GM18519 (cell line): ENCODE results near the gene TRIM36.

Source experiments
- ATAC-seq: cut with Tn5 transposase; IDR thresholded peaks from one replicate; pipeline ENCODE4 v1.9.1; 2021; ENCODE audit warnings: mild to moderate bottlenecking, moderate library complexity; ENCODE audit not compliant: unreplicated experiment, low FRiP score

The TRIM36 gene

DNA sequence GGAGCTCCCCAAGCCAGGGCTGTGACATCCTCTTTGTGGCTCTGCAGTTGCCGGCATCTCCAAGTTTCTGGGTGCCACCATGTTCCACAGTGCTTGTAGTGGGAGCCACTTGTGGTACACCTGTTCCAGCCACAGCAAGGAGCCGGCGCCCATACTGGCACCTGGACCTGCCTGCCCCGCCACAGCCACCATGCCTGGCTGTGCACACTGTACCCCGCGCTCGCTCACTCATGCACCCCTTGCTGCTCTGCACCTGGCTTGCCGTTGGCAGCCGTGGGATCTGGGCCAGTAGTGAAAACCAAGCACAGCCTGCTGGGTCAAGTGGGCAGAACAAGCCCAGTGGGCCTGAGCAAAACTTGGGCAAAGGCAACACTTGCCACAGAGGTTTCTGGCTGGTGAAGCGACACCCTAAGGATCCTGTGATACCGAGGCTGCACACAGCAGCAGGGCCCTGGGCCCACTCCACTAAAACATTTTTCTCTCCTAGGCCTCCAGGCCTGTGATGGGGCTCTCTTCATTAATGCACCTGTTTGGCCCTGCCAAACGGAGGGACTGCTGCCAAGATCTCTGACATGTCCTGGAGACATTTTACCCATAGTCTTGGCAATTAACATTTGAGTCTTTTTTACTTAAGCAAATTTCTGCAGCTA, 2.8 kb downstream of the TRIM36 start:
- ATAC-seq = no peak

DNA sequence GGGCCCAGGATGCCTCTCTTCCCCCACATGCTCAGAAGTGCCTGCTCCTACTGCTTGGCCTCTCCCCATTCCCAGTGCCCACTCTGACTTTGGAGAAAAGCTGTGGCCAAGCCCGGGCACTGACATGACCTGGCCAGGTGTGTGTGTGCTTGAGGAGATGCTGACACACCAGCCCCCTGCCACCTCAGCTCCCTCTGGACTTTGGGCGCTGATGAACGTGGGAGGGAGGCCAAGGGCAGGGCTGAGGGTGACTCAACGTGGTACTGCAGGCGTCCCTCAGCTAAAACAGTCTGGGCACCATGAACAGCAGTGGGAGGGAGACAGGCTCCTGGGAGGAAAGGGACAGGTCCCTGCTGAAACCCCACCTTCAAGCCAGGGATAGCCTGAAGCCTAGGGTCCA, 3.9 kb downstream of the TRIM36 start:
- ATAC-seq = no peak

- no peak for ATAC-seq
Measured at GRCh38 chr5:115160975-115161475, 8.7 kb downstream of the TRIM36 start.

GRCh38 chr5:115151208-115151805, 18.4 kb downstream of the TRIM36 start:
- ATAC-seq = no peak

- no peak for ATAC-seq
Measured at GRCh38 chr5:115150512-115150911, 19.2 kb downstream of the TRIM36 start.

- no peak for ATAC-seq
Measured at GRCh38 chr5:115147052-115147451, 22.7 kb downstream of the TRIM36 start.

DNA sequence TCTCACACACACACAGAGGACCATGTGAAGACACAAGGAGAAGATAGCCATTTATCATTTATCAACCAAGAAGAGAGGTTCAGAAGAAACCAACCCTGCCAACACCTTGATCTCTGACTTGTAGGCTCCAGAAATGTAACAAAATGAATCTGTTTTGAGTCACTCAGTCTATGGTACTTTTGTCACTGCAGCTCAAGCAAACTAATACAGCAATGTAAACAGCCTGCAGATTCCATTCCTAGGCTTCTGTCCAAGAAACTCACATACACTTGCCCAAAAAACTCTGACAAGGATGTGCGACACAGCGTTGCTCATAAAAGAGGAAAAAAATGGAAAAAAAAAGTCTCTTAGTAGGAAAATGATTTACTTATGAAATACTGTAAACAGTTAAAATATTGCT, 33.4 kb downstream of the TRIM36 start:
- no peak for ATAC-seq

DNA sequence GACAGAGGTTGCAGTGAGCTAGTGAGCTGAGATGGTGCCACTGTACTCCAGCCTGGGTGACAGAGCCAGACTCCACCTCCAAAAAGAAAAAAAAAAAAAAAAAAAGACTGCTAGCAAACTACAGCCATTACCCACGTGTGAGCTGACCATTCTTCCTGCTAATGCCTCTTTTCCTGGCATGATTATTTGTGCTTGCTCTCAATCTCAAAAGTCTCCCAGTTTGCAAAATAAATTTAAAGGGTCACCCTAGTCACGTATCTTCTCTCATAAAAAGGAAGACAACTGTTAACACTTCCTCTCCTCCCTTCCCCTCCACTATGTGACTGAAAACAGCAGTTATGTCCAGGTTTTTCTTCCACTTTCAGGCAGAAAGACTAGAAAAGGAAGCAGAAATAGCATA, 37.2 kb downstream of the TRIM36 start:
- peak; percentile 40 for ATAC-seq

DNA sequence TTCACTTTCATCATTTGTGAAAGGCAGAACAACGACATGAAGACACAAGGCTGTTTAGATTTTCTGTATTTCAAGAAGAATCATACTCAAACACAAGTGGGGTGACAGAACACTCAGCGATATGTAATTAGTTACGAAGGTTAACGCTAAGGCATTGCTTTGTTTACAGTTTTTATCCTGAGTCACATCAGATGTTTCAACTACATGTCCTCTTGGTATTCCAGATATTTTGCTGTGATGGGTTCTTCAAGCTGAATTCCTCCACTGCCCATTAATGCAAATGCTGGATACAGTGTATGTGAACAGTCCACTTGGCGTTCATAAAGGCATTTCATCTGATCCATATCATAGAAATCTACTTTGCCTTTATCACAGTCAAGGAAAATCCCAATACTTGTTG, 43.4 kb downstream of the TRIM36 start:
- no peak for ATAC-seq

GRCh38 chr5:115124741-115125140, 45.0 kb downstream of the TRIM36 start:
- ATAC-seq = no peak

DNA sequence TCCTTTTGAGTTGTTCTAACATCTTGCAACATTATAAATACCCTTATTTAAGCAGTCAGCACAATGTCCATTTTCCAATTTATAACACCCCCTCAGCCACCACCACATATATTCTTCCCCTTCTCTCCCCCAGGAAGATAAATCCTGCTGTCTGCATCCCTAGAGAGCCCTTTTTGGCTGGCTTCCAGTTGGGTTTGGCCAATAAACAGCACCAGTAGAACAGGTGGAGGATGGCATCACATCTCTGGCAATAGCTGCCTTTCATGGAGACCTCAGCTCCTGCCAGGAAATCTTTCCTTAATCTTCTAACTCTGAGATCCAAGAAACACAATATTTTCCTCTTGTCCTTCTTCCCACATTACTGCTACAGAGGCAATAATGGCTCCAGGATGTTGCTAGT, 53.7 kb downstream of the TRIM36 start:
- ATAC-seq = no peak

DNA sequence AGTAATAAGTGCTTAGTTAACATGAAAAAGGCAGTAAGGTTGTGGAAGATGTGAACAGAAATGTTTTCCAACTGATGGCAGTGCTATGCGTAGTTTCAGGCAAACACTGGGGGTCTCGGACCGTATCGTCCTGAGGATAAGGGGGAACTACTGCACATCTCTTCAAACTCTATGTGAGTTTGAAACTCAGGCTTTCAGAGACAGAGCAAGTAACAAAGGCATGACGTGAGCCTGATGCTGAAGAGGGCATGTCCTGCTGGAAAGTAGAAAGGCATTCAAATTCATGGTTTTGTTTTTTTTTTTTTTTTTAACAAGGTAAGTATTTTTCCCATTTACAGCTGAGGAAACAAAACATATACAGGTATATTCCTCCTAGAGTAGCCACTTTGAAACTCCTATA, 59.9 kb downstream of the TRIM36 start:
- ATAC-seq = no peak

DNA sequence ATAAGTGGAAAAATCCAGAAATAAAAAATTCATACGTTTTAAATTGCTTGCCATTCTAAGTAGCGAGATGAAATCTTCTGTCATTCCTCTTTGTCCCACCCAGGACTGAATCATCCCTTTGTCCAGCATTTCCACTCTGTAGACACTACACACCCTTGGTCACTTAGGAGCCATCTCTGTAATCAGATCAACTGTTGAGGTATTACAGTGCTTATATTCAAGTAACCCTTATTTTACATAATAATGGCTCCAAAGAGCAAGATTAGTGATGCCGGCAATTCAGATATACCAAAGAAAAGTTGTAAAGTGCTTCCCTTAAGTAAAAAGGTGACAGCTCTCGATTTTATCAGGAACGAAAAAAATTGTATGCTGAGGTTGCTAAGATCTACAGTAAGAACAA, 60.4 kb downstream of the TRIM36 start:
- ATAC-seq = no peak

GRCh38 chr5:115100319-115100955, 69.3 kb downstream of the TRIM36 start:
- no peak for ATAC-seq

DNA sequence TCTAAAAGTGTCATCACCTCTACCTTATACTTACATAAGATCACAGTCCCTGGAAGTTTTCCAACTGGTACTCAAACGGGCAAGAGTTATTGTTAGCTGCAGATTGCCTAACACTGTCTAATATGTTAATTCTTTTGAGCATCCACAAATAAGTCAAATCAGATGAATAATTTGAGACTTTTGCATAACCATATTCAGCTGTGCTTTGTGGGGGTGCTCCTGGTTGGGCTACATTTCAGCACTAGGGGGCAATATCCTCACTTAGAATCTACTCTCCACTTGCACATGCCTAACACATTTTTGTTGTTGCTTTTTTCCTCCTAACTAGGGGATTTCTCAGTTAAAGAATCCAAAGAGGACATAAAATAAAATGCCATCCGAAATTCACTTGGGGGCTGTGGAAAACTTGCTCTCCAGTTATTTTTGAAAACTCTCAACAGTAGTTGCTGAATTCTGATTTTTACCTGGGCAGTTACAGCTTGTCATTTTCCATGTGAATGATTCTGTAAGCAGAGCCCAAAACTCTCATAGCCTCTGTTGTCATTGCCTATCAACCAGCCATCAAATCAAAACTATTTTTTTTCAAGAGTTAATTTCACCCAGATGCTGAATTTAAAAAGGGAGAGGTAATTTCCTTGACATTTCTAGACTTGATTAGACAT, 71.5 kb downstream of the TRIM36 start:
- peak; percentile 76 for ATAC-seq

- ATAC-seq = no peak
Measured at GRCh38 chr5:115097236-115097635, 72.5 kb downstream of the TRIM36 start.

GRCh38 chr5:115096034-115096769, 73.5 kb downstream of the TRIM36 start:
- no peak for ATAC-seq

GRCh38 chr5:115087951-115088350, 81.8 kb downstream of the TRIM36 start:
- ATAC-seq = no peak

DNA sequence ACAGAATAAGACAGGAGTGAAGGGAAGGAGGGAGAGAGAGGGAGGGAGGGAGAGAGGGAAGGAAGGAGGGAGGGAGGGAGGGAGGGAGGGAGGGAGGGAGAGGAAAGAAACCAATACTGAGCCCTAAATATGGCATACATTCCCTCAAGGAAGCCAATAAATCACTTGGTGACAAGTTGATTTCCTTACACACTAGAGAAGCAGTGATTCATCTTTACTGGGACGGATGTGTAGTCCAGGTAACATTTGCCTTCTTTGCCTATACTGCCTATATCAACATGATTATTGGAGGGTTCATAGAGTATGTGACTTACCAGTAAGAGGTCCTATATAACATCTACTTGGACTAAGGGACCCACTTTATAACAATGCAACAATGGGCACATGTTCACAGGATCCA, 83.2 kb downstream of the TRIM36 start:
- ATAC-seq = no peak

GRCh38 chr5:115084246-115084793, 85.4 kb downstream of the TRIM36 start:
- no peak for ATAC-seq
